Measurements from ENCODE around the gene EXOSC9.

EXOSC9 gene

GRCh38 chr4:121767166-121767565, 34.0 kb upstream of the EXOSC9 start:
- H3K27ac ChIP-seq = no peak overlapping the region

GRCh38 chr4:121769341-121769740, 31.8 kb upstream of the EXOSC9 start:
- no peak for DNase-seq (ENCODE audit: low read depth, low spot score)
- TF ChIP-seq POLR2AphosphoS5 (IDR thresholded peaks at IDR 0.05; ENCODE audit: borderline replicate concordance, low read depth, low read length) (no peak), FOXP2 (optimal IDR thresholded peaks at IDR 0.05; ENCODE audit: control extremely low read depth, extremely low read length, insufficient read depth) (no peak), EZH2 (IDR thresholded peaks at IDR 0.05) (no peak)
- H3K9me3 ChIP-seq (ENCODE audit: low read depth, low read length) = no peaks in the 10 kb centered on the region
- no peaks in the 10 kb centered on the region for H3K36me3 ChIP-seq (ENCODE audit: insufficient read depth, low read length)
- no peak overlapping the region for H3K9ac ChIP-seq (ENCODE audit: insufficient read length)
- no peak overlapping the region for H3K27ac ChIP-seq
- no peak overlapping the region for H3K4me3 ChIP-seq

More at GRCh38 chr4:121767166-121767565, 34.0 kb upstream of the EXOSC9 start:
- Histone ChIP-seq H3K9ac (ENCODE audit: insufficient read length) (no peak overlapping the region), H3K36me3 (ENCODE audit: insufficient read depth, low read length) (no peaks in the 10 kb centered on the region), H3K4me3 (no peak overlapping the region), H3K9me3 (ENCODE audit: low read depth, low read length) (no peaks in the 10 kb centered on the region)
- TF ChIP-seq EZH2 (IDR thresholded peaks at IDR 0.05) (no peak), POLR2AphosphoS5 (IDR thresholded peaks at IDR 0.05; ENCODE audit: borderline replicate concordance, low read depth, low read length) (no peak), FOXP2 (optimal IDR thresholded peaks at IDR 0.05; ENCODE audit: control extremely low read depth, extremely low read length, insufficient read depth) (no peak)
- DNase-seq (ENCODE audit: low read depth, low spot score) = no peak

- H3K9me3 ChIP-seq (ENCODE audit: low read depth, low read length) = no peaks in the 10 kb centered on the region
- no peak overlapping the region for H3K27ac ChIP-seq
- no peak overlapping the region for H3K9ac ChIP-seq (ENCODE audit: insufficient read length)
- H3K36me3 ChIP-seq (ENCODE audit: insufficient read depth, low read length) = no peaks in the 10 kb centered on the region
- DNase-seq (ENCODE audit: low read depth, low spot score) = no peak
- no peak for TF ChIP-seq POLR2AphosphoS5 (IDR thresholded peaks at IDR 0.05; ENCODE audit: borderline replicate concordance, low read depth, low read length)
- no peak for TF ChIP-seq FOXP2 (optimal IDR thresholded peaks at IDR 0.05; ENCODE audit: control extremely low read depth, extremely low read length, insufficient read depth)
- TF ChIP-seq EZH2 (IDR thresholded peaks at IDR 0.05) = no peak
- no peak overlapping the region for H3K4me3 ChIP-seq
Measured at GRCh38 chr4:121771869-121772268, 29.3 kb upstream of the EXOSC9 start.

GRCh38 chr4:121773883-121774282, 27.2 kb upstream of the EXOSC9 start:
- Histone ChIP-seq H3K9me3 (ENCODE audit: low read depth, low read length) (no peaks in the 10 kb centered on the region), H3K4me3 (no peak overlapping the region), H3K9ac (ENCODE audit: insufficient read length) (no peak overlapping the region), H3K36me3 (ENCODE audit: insufficient read depth, low read length) (no peaks in the 10 kb centered on the region), H3K27ac (no peak overlapping the region)
- TF ChIP-seq POLR2AphosphoS5 (IDR thresholded peaks at IDR 0.05; ENCODE audit: borderline replicate concordance, low read depth, low read length) (no peak), FOXP2 (optimal IDR thresholded peaks at IDR 0.05; ENCODE audit: control extremely low read depth, extremely low read length, insufficient read depth) (no peak), EZH2 (IDR thresholded peaks at IDR 0.05) (no peak)
- DNase-seq (ENCODE audit: low read depth, low spot score) = no peak

- TF ChIP-seq EZH2 (IDR thresholded peaks at IDR 0.05) (no peak), POLR2AphosphoS5 (IDR thresholded peaks at IDR 0.05; ENCODE audit: borderline replicate concordance, low read depth, low read length) (no peak), FOXP2 (optimal IDR thresholded peaks at IDR 0.05; ENCODE audit: control extremely low read depth, extremely low read length, insufficient read depth) (no peak)
- Histone ChIP-seq H3K9me3 (ENCODE audit: low read depth, low read length) (no peaks in the 10 kb centered on the region), H3K9ac (ENCODE audit: insufficient read length) (no peak overlapping the region), H3K36me3 (ENCODE audit: insufficient read depth, low read length) (no peaks in the 10 kb centered on the region), H3K27ac (no peak overlapping the region), H3K4me3 (no peak overlapping the region)
- DNase-seq (ENCODE audit: low read depth, low spot score) = no peak
Measured at GRCh38 chr4:121776610-121777401, 24.3 kb upstream of the EXOSC9 start.

GRCh38 chr4:121777625-121778024, 23.5 kb upstream of the EXOSC9 start:
- TF ChIP-seq FOXP2 (optimal IDR thresholded peaks at IDR 0.05; ENCODE audit: control extremely low read depth, extremely low read length, insufficient read depth) (no peak), POLR2AphosphoS5 (IDR thresholded peaks at IDR 0.05; ENCODE audit: borderline replicate concordance, low read depth, low read length) (no peak), EZH2 (IDR thresholded peaks at IDR 0.05) (no peak)
- no peak for DNase-seq (ENCODE audit: low read depth, low spot score)
- Histone ChIP-seq H3K9me3 (ENCODE audit: low read depth, low read length) (no peaks in the 10 kb centered on the region), H3K4me3 (no peak overlapping the region), H3K27ac (no peak overlapping the region), H3K9ac (ENCODE audit: insufficient read length) (no peak overlapping the region), H3K36me3 (ENCODE audit: insufficient read depth, low read length) (no peaks in the 10 kb centered on the region)

GRCh38 chr4:121778991-121779628, 22.0 kb upstream of the EXOSC9 start:
- TF ChIP-seq EZH2 (IDR thresholded peaks at IDR 0.05) (no peak), FOXP2 (optimal IDR thresholded peaks at IDR 0.05; ENCODE audit: control extremely low read depth, extremely low read length, insufficient read depth) (no peak), POLR2AphosphoS5 (IDR thresholded peaks at IDR 0.05; ENCODE audit: borderline replicate concordance, low read depth, low read length) (no peak)
- no peaks in the 10 kb centered on the region for H3K9me3 ChIP-seq (ENCODE audit: low read depth, low read length)
- no peaks in the 10 kb centered on the region for H3K36me3 ChIP-seq (ENCODE audit: insufficient read depth, low read length)
- no peak overlapping the region for H3K27ac ChIP-seq
- no peak overlapping the region for H3K9ac ChIP-seq (ENCODE audit: insufficient read length)
- no peak overlapping the region for H3K4me3 ChIP-seq
- DNase-seq (ENCODE audit: low read depth, low spot score) = no peak

- H3K27ac ChIP-seq = no peak overlapping the region
- TF ChIP-seq FOXP2 (optimal IDR thresholded peaks at IDR 0.05; ENCODE audit: control extremely low read depth, extremely low read length, insufficient read depth) = no peak
- no peak for TF ChIP-seq POLR2AphosphoS5 (IDR thresholded peaks at IDR 0.05; ENCODE audit: borderline replicate concordance, low read depth, low read length)
- TF ChIP-seq EZH2 (IDR thresholded peaks at IDR 0.05) = no peak
- no peak for DNase-seq (ENCODE audit: low read depth, low spot score)
- no peaks in the 10 kb centered on the region for H3K9me3 ChIP-seq (ENCODE audit: low read depth, low read length)
- H3K9ac ChIP-seq (ENCODE audit: insufficient read length) = no peak overlapping the region
- no peak overlapping the region for H3K4me3 ChIP-seq
- no peaks in the 10 kb centered on the region for H3K36me3 ChIP-seq (ENCODE audit: insufficient read depth, low read length)
Measured at GRCh38 chr4:121783210-121783609, 17.9 kb upstream of the EXOSC9 start.
